ENCODE measurements around the gene OR51F2.
"Not testable (repeated sequence)": the region's sequence is repeated elsewhere in the genome, so short reads cannot be mapped to it uniquely, and the experiment has no call there.

OR51F2 gene

GRCh38 chr11:4821021-4821420 is at the start of gene OR51F2:
Gene OR51F2, plus strand, starts transcription at chr11:4821321. Its CDS starts 101 bp downstream, at chr11:4821422.
- DNase-seq (ENCODE audit: low read depth in 2 of 2), result no peak

GRCh38 chr11:4782454-4782853 is 38.7 kb upstream of the OR51F2 start:
- no peak for DNase-seq (ENCODE audit: low read depth in 2 of 2)

- DNase-seq (ENCODE audit: low read depth in 2 of 2), result no peak
Measured at GRCh38 chr11:4797206-4797605, 23.9 kb upstream of the OR51F2 start.

GRCh38 chr11:4798427-4799183 is 22.5 kb upstream of the OR51F2 start:
- no peak for DNase-seq (ENCODE audit: low read depth in 2 of 2)

GRCh38 chr11:4801316-4801715 is 19.8 kb upstream of the OR51F2 start:
- DNase-seq (ENCODE audit: low read depth in 2 of 2), result not testable (repeated sequence)

- DNase-seq (ENCODE audit: low read depth in 2 of 2), result no peak
Measured at GRCh38 chr11:4804280-4804679, 16.8 kb upstream of the OR51F2 start, which contains the start of gene OR52R1. Gene OR52R1, minus strand, starts transcription at chr11:4804380. Its CDS starts 0 bp downstream, at chr11:4804380.

- no peak for DNase-seq (ENCODE audit: low read depth in 2 of 2)
Measured at GRCh38 chr11:4808476-4808875, 12.6 kb upstream of the OR51F2 start.

- no peak for DNase-seq (ENCODE audit: low read depth in 2 of 2)
Measured at GRCh38 chr11:4809246-4809645, 11.9 kb upstream of the OR51F2 start.

GRCh38 chr11:4825132-4825531 is 4.0 kb downstream of the OR51F2 start:
- no peak for DNase-seq (ENCODE audit: low read depth in 2 of 2)

- DNase-seq (ENCODE audit: low read depth in 2 of 2), result no peak
Measured at GRCh38 chr11:4826425-4826824, 5.3 kb downstream of the OR51F2 start.

GRCh38 chr11:4830346-4830745 is 9.2 kb downstream of the OR51F2 start:
- no peak for DNase-seq (ENCODE audit: low read depth in 2 of 2)

GRCh38 chr11:4830909-4831308 is 9.8 kb downstream of the OR51F2 start:
- no peak for DNase-seq (ENCODE audit: low read depth in 2 of 2)

- DNase-seq (ENCODE audit: low read depth in 2 of 2), result no peak
Measured at GRCh38 chr11:4839851-4840549, 18.9 kb downstream of the OR51F2 start.

GRCh38 chr11:4848908-4849532 is 27.9 kb downstream of the OR51F2 start, which contains the start of gene OR51S1:
Gene OR51S1, minus strand, starts transcription at chr11:4849208. Its CDS starts 0 bp downstream, at chr11:4849208.
- no peak for DNase-seq (ENCODE audit: low read depth in 2 of 2)

GRCh38 chr11:4851033-4851432 is 29.9 kb downstream of the OR51F2 start:
- DNase-seq (ENCODE audit: low read depth in 2 of 2), result no peak

GRCh38 chr11:4854286-4854685 is 33.2 kb downstream of the OR51F2 start:
- not testable (repeated sequence) for DNase-seq (ENCODE audit: low read depth in 2 of 2)

GRCh38 chr11:4862447-4863236 is 41.5 kb downstream of the OR51F2 start:
- no peak for DNase-seq (ENCODE audit: low read depth in 2 of 2)

GRCh38 chr11:4863876-4864275 is 42.8 kb downstream of the OR51F2 start:
- DNase-seq (ENCODE audit: low read depth in 2 of 2), result no peak

- no peak for DNase-seq (ENCODE audit: low read depth in 2 of 2)
Measured at GRCh38 chr11:4865855-4866254, 44.7 kb downstream of the OR51F2 start.

Measured in stimulated activated CD4-positive, alpha-beta T cell treated with anti-CD3 and anti-CD28 coated beads, Interleukin-1b, Interleukin-23, amount 100 ng/mL, for 1 hour (primary cell).